ENCODE data around the gene HJV.

Gene HJV

DNA sequence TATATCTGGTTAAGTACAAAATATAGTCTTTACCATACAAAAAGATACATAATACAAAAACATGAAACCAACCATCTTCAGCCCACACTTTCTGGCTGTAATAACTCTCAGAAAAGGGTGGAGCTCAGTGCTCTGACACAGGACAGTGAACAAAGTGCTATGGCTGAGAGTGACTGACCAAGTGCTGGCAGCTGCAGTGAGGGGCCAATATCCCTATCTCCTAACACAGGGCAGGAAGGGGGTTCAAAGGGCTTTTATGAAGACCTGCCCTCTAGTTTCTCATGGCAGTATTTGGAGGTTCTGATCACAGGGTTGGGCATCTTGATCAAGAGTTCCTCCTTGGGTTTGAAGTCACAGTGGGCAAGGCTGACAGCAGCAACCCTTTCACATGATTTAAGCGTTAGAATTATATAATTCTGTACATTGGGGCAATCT lies 29.0 kb downstream of the HJV start:
- DNase-seq, result no peak

DNA sequence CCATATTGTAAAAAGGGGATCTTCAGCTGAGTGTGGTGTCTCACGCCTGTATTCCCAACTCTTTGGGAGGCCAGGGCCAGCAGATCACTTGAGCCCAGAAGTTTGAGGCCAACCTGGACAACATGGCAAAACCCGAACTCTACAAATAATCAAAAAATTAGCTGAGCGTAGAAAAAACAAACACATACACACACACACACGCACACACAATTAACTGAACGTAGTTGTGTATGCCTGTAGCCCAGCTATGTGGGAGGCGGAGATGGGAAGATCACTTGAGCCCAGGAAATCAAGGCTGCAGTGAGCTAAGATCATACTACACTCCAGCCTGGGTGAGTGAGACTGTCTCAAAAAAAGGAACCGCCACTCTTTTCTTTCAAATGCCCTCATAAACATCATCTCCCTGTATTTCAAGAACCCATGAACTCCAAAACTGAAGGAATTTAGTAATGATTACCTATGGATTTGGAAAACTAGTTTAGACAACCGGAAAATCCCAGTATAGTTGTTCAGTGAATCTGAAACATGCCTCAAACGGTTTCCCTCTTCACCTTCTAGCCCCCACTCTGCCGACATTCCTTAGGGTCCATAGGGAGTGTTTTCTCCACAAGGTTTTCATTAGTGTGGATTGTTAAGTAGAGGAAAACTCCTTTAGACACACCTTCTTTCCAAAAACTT lies 29.7 kb downstream of the HJV start:
- DNase-seq, result no peak

DNA sequence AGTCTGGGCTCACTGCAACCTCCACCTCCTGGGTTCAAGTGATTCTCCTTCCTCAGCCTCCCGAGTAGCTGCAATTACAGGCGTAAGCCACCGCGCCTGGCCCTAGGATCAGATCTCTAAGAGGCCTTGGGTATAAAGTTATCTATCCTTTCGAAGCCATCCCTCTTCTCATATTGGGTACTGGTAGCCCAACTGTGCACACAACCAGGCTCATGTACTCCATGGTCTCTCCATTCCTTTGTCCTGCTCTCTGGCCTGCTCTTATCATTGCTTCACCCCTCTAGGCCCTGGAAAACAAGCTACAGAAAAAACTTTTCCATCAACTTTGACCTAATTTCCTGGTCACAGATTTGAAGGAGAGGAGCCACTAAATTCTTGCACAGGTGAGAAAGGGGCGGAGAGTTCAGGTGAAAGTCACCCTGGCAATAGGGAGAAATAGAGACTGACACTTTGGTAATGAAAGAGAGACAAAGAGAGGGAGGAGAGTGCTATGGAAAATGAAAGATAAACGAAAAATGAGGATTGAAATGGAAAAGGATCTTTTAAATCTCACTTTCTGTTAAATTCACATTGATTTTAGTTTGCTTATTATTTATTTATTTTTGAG lies 31.2 kb downstream of the HJV start:
- no peak for DNase-seq

DNA sequence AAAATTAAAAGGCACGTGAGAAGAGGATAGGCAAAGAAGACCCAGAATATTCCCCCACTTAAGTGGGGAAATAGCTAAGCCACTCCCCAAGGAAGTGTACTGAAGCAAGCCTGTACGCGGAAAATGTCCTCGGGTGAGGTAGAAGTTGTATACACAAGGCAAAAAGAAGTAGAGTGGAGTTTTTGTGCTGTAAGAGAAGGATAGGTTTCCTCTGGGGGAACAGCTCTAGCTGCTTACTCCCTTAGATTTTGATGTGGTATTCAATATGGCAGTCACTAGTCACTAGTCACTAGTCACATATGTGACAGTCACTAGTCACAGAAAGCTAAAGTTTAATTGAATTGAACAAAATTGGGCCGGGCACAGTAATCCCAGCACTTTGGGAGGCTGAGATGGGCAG lies 32.8 kb downstream of the HJV start:
- no peak for DNase-seq

DNA sequence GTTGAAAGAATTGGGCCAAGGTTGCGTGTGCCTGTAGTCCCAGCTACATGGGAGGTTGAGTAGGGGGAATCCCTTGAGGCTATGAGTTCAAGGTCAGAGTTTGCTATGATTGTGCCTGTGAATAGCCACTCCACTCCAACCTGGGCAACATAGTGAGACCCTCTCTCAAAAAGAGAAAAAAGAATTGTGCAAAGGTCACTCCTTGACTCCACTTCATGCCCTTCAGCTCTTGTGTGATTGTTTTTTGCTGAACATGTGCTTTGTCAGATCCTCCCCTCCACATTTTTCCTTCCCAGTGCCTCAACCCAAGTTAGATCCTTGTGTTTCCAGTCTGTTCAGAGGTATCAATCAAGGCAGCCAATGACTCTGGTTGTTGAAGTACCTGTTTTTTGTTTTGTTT lies 33.6 kb downstream of the HJV start:
- DNase-seq, result no peak

DNA sequence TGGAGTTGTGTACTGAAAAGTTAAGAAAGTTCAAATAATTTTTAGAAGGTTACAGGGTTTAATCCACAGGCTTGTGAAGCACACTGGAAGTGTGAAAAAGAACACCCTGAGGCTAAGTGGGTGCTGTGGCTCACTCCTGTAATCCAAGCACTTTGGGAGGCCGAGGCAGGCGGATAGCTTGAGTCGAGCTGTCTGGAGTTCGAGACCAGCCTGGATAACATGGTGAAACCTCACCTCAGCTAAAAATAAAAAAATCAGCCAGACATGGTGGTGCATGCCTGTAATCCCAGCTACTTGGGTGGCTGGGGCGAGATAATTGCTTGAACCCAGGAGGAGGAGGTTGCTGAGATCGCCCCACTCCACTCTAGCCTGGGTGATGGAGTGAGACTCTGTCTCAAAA lies 35.0 kb downstream of the HJV start:
- DNase-seq, result no peak

DNA sequence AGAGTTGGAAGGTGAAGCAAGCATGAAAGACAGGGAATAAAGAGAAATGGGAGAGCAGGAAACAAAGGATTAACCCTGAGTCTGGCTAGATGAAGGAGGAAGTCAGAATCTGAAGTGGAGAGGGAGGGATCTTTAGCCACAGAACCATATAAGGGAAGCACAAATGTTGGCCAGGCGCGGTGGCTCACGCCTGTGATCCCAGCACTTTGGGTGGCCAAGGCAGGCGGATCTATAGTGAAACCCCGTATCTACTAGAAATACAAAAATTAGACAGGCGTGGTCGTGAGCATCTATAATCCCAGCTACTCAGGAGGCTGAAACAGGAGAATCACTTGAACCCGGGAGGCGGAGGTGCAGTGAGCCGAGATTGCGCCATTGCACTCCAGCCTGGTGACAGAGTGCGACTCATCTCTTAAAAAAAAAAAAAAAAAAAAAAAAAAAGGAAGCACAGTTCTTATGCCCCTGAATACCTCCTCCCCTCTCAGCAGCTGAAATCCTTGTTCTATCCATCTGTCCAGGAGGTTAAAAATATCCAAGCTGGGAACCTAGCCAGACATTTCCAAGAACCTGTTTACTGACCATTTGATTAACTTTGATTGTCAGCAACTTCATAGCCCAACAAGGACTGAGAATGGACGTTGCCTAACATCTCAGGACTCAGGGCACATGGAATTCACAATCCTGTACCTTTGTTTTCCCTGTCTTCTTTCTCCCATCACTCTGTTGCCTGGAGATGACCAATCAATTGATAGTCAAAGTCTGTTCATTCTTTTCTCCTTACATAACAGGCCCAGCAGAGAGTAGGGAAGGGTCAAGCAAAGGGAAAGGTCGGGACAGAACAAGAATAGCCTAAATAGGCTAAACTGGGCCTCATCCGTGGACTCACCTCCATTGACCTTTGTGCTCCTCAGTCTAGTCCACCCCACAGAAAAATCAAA lies 35.8 kb downstream of the HJV start:
- no peak for DNase-seq

DNA sequence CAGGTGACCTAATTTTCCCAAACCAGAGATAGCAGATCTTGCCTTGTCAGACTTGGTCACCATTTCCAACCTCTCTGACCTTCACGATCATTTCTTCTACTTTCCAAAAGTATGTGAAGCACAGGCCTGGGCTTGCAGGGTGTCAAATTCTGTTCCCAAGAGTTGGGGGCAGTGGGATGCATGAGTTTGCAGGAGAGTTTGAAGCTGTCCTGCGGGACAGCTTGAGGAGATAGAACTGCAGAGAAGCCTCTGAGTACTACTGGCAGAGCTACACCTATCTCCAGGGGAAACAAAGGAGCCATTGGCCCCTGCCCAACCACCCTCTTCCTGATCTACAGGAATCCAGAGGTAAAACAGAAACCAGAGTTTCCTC lies 36.4 kb downstream of the HJV start:
- no peak for DNase-seq

DNA sequence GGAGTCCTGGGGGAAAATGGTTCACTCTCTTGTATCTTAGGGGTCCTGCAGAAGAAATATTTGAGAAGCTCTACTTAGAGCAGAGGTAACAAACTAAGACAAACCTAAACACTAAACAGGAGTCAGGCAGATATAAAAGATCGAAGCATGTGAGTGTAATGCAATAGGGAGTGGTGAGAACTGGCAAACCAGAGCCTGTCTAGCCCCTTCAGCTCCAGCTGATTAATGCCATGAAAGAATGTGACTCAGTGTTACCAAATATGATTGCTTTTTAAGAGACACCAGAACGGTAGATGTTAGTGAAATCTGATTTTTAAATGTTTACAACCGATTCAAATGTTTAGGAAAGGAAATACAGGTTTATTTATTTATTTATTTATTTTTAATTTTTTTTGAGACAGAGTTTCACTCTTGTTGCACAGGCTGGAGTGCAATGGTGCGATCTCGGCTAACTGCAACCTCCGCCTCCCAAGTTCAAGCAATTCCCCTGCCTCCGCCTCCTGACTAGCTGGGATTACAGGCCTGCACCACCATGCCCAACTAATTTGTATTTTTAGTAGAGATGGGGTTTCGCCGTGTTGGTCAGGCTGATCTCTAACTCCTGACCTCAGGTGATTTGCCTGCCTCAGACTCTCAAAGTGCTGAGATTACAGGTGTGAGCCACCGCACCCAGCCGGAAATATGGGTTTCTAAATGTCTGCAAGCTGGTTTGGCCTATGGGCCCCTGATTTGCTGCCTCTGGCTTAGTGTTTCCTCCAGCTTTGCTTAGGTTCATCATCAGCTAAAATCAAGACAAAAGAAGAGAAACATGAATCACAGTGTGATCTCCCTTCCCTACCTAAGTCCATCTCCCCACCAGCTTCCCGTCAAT lies 37.3 kb downstream of the HJV start:
- DNase-seq, result no peak

DNA sequence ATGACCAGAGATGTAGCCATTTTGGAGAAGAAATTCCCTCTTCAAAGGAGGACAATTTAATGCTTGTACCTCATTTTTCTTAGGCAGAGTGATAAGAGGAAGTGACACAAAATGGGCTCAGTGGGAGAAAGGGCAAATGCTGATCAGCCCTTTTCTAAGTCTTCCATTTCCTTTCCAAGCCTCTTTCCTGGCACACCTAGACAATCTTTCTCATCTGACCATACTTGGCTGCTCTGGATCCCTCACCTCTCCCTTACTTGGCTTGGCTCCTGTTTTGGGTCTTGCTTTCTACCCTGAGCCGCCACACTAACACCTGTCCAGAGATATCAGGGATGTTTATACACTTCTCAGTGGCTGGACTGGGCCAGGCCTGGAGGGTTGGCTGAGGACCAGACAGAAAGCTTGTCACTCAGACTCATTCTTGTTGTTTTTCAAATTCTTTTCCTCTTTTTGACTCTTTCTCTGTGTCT lies 38.3 kb downstream of the HJV start:
- no peak for DNase-seq

DNA sequence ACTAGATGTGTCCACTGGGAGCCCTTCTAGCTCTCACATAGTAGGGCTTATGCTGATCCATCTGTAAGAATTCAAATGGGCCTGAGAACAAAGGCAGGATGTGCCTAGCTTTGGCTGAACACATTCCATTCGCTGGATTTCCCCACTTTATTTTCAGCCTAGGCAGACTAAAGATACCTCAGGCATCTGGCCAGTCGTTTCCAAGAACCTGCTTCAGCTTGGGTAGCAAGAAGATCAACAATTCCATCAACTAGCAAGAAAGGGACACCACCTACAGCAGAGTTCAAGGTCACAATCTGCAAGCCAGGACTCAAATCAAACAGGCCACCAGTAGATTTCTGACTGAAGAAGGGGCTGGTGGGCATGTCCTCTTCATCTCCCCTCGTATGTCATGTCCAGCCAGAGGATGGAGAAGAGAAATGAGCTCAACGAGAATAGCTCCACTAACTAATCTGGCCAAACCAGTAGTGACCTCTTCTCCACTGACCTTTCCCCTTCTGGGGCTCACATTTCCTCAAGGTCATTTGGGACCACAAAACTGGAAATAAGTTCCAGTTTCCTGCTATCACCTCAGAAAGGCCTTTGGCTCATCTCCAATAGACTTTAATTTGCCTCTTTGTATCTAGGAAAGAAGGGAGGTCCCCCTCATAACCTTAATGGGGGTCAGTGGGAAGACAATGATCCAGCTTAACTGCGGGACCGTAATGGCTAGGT lies 39.4 kb downstream of the HJV start:
- DNase-seq, result no peak

DNA sequence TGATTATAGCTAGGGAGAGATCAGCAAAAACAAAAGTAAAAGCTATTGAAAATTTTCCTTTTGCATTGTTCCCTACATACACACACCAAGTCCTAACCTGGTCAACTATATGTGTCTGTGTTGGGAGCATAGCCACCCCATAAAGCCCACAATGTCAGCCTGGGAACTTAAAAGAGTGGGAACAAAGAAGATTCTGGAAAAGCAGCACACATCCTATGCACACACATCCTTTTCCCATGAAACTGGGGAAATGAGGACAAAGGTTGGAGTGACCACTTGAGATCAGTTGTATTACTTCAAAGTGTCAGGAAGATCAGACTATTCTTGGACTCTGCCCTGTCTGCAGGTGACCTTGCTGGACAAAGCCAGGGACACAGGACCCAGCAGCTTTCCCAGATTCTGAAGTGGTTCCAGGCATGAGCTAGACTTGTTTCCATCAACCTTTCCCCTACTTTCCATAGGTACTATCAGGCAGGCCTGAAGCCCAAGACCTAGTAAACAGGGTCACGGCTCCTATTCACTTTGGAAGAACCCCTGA lies 41.0 kb downstream of the HJV start:
- DNase-seq, result no peak

DNA sequence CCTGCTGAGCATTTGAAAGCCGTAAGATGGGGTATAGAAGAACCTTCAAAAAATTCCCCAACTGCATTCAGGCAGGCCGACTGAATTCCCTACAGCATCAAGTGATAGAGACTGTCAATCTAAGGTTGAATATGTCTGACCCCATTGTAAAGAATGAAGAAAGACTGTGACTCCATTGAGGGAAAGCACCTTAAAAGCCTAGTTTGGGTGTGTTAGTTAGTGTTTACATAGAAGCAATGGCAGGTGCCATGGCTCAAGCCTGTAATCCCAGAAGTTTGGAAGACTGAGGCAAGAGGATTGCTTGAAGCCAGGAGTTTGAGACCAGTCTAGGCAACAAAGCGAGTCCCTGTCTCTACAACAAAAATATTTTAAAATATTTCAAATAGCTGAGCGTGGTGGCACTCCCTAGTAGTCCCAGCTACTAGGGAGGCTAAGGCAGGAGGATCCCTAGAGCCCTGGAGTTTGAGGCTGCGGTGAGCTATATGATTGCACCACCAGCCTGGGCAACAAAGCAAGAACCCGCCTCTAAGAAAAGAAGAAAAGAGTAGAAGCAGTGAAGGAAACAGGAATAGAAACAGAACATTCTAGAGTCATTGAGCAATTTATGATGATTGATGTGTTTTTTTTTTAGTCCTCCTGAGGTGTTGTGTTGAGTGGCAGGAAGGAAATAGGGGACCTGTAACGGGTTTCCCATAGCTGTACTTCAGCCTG lies 41.6 kb downstream of the HJV start:
- DNase-seq, result no peak

DNA sequence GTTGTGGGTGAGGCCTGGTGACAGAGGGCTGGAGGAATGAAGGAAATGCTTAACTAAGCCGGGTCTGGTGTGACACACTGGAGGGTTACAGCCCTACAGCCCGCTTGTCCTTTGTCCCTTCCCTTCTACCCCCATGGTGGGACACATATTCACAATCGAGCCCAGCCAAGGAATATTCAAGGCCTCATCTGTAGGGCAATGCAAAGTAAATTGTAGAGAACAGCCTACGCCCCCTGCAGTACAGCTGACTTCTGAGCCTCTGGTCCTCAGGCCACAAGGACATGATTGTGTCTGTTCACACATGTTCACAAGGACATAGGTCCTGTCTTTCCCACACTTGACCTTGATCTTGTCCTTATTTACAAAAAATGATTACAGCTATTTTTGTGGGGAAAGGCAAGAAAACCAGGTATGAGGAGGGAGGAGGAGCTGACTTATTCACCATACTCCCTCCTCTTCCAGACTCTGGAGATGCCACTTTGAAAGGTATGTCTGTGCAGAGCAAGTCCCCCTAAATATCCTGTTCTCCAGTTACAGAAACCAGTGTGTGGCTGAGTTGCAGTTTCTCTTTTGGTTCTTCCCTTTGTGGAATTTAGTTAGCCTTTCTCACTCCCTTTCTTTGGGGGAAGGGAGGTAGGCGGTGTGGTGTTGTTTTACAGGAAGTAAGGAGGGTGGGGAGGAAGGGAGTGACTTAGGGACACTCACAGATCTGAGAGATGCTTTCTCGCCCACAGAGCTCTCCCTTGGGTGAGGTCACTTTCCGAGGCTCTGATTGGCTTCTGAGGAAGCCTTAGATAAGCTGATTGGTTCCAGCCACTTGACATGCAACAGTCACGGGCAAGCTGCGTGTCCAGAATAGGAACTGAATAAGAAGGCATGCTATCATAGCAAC lies 42.4 kb downstream of the HJV start:
- no peak for DNase-seq

DNA sequence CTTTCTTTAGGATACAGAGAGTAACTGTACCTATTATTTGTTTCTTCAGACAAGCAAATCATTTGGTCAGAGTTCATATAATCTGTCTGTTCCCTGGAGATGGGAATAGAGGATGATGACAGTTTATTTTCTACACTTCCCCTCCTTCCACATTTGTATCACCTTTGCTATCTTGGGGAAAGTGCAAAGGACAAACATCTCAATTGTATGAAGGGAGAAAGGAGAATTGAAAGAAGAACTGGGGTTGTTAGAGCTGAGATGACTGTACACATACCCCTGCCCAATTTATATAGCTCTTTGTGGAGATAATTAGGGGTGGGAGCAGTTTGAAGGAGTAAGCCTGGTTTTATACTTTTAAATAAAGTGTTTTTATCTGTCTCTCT lies 43.1 kb downstream of the HJV start:
- DNase-seq, result no peak

DNA sequence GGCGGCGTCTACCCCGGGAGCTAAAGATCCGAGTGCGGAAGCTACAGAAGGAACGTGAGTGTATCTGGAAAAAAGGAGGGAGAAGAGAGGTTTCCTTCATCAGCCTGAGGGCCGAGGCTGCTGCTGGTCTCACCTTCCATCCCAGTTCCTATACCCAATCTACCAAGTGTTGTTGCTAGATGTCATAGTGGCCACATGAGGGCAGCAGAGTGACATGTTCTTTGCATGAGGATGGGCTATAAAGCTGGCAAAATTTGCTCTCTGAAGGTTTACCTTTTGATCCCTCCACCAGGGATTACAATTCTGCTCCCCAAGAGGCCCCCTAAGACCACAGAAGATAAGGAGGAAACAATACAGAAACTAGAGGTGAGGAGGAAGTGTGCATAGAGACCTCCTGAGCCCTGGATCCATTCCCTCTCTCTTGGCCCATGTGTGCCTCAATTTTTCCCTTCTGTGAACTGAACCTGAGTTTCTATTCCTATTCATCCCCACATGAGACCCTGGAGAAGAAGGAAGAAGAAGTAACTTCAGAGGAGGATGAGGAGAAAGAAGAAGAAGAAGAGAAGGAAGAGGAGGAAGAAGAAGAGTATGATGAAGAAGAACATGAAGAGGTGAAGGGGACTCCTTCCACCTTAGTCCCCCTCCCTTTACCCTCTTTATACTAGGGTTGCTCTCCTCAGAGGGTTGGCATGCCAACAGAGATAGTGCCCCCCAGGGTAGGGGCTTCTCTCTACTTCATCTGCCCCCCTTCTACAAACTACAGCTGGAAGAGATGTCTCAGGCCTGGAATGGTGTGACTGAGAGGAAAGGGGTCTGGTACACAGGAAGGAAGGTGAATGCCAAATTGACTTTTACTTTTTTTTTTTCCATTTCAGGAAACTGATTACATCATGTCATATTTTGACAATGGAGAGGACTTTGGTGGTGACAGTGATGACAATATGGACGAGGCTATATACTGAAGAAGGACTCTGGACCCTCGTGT lies 43.8 kb downstream of the HJV start:
- DNase-seq, result peak; percentile 57

DNA sequence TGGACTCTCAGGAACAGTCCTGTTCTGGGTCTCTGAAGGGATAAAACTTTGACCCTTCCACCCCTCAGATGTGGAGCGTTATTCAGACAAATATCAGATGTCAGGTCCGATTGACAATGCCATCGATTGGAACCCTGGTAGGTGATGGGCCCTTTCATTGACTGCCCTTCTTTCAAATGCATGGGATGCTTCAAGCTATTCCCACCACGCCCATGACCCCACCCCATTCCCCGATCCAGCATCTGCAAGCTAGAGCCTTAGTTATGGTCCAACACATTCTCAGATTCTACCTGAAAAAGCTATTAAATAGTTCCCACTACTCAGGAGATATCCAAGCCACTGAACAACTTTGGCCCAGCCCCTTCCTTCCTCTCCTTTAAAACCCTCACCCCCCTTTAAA lies 44.5 kb downstream of the HJV start:
- no peak for DNase-seq

DNA sequence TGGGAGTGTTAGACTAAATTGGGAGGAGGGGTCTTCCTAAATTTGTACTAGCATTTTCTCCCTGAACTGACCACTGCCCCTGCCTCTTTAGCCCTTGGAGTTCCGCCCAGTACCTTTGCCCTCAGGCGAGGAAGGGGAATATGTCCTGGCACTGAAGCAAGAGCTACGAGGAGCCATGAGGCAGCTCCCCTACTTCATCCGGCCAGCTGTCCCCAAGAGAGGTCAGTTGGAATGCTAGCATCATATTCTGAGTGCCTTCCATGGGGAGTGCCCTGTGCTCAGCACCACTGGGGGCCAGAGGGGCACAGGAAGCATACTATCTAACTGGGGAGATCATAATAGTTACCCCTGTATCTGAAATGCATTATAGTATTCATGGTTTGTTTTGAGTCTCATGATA lies 46.3 kb downstream of the HJV start:
- DNase-seq, result no peak

DNA sequence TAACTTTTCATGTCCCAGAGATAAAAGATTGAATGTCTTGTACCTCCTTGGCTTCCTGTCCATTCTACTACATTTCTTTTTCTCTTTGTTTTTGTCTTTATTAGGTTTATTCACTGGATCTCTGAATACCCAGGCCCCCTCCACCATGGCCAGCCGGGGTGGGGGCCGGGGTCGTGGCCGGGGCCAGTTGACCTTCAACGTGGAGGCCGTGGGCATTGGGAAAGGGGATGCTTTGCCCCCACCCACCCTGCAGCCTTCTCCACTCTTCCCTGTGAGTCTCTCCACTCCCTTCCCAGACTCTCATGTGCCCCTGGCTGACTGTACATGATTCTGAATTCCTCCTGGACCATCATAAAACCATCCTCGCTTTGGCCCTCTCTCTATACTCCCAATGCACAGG lies 46.8 kb downstream of the HJV start:
- DNase-seq, result no peak
